Measurements from ENCODE around the gene AAMDC.

AAMDC gene

DNA sequence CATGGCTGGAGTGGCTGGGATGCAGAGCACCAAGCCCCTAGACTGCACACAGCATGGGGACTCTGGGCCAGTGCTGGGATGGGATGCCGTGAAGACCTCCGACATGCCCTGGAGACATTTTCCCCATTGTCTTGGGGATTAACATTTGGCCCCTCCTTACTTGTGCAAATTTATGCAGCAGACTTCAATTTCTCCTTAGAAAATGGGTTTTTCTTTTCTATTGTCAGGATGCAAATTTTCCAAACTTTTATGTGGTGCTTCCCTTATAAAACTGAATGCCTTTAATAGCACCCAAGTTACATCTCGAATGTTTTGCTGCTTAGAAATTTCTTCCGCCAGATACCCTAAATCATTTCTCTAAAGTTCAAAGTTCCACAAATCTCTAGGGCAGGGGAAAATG, 29.6 kb upstream of the AAMDC start:
- H3K27ac ChIP-seq (ENCODE audit: low read depth, low read length) = no peak overlapping the region
- no peaks in the 10 kb centered on the region for H3K4me1 ChIP-seq (ENCODE audit: control insufficient read depth, insufficient read depth, low read length, unreplicated experiment)
- no peak overlapping the region for H2AFZ ChIP-seq (ENCODE audit: low read length, unreplicated experiment)
- peaks cover 91% of the 10 kb centered on the region for H3K79me2 ChIP-seq (ENCODE audit: control insufficient read depth, insufficient read depth, low read length, unreplicated experiment)
- H3K36me3 ChIP-seq (ENCODE audit: insufficient read depth, low read length) = peaks cover 10% of the 10 kb centered on the region; the same call in 1 of the 2 replicates
- H3K4me3 ChIP-seq (ENCODE audit: low read depth, low read length) = no peak overlapping the region
- H3K27me3 ChIP-seq (ENCODE audit: insufficient read depth, low read length) = no peaks in the 10 kb centered on the region

GRCh38 chr11:77793972-77794371, 27.0 kb upstream of the AAMDC start:
- Histone ChIP-seq H3K36me3 (ENCODE audit: insufficient read depth, low read length) (peaks cover 10% of the 10 kb centered on the region; the same call in 1 of the 2 replicates), H3K27ac (ENCODE audit: low read depth, low read length) (no peak overlapping the region)

GRCh38 chr11:77799338-77799737, 21.6 kb upstream of the AAMDC start:
- H3K27ac ChIP-seq (ENCODE audit: low read depth, low read length) = no peak overlapping the region
- no peaks in the 10 kb centered on the region for H3K4me1 ChIP-seq (ENCODE audit: control insufficient read depth, insufficient read depth, low read length, unreplicated experiment)
- peaks cover 80% of the 10 kb centered on the region for H3K79me2 ChIP-seq (ENCODE audit: control insufficient read depth, insufficient read depth, low read length, unreplicated experiment)
- H3K27me3 ChIP-seq (ENCODE audit: insufficient read depth, low read length) = no peaks in the 10 kb centered on the region
- H2AFZ ChIP-seq (ENCODE audit: low read length, unreplicated experiment) = no peak overlapping the region
- no peaks in the 10 kb centered on the region for H3K36me3 ChIP-seq (ENCODE audit: insufficient read depth, low read length)
- no peak overlapping the region for H3K4me3 ChIP-seq (ENCODE audit: low read depth, low read length)

More at GRCh38 chr11:77793972-77794371, 27.0 kb upstream of the AAMDC start:
- H3K27me3 ChIP-seq (ENCODE audit: insufficient read depth, low read length) = no peaks in the 10 kb centered on the region
- H3K4me3 ChIP-seq (ENCODE audit: low read depth, low read length) = no peak overlapping the region
- no peak overlapping the region for H2AFZ ChIP-seq (ENCODE audit: low read length, unreplicated experiment)
- peaks cover 94% of the 10 kb centered on the region for H3K79me2 ChIP-seq (ENCODE audit: control insufficient read depth, insufficient read depth, low read length, unreplicated experiment)
- no peaks in the 10 kb centered on the region for H3K4me1 ChIP-seq (ENCODE audit: control insufficient read depth, insufficient read depth, low read length, unreplicated experiment)

DNA sequence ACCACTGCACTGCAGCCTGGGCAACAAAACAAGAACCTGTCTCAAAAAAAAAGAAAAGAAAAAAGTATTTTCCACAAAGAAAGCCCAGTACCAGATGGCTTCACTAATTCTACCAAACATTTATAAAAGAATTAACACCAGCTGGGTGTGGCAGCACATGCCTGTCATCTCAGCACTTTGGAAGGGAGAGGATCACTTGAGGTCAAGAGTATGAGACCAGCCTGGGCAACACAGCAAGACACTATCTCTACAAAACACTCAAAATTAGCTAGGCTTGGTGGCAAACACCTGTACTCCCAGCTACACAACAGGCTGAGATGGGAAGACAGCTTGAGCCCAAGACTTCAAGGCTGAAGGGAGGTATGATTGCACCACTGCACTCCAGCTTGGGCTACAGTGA, 20.5 kb upstream of the AAMDC start:
- H3K4me1 ChIP-seq (ENCODE audit: control insufficient read depth, insufficient read depth, low read length, unreplicated experiment) = no peaks in the 10 kb centered on the region
- no peak overlapping the region for H2AFZ ChIP-seq (ENCODE audit: low read length, unreplicated experiment)
- no peaks in the 10 kb centered on the region for H3K36me3 ChIP-seq (ENCODE audit: insufficient read depth, low read length)
- peaks cover 81% of the 10 kb centered on the region for H3K79me2 ChIP-seq (ENCODE audit: control insufficient read depth, insufficient read depth, low read length, unreplicated experiment)
- H3K27ac ChIP-seq (ENCODE audit: low read depth, low read length) = no peak overlapping the region
- no peaks in the 10 kb centered on the region for H3K27me3 ChIP-seq (ENCODE audit: insufficient read depth, low read length)
- no peak overlapping the region for H3K4me3 ChIP-seq (ENCODE audit: low read depth, low read length)

GRCh38 chr11:77801477-77801876, 19.5 kb upstream of the AAMDC start:
- Histone ChIP-seq H3K27me3 (ENCODE audit: insufficient read depth, low read length) (no peaks in the 10 kb centered on the region), H3K36me3 (ENCODE audit: insufficient read depth, low read length) (no peaks in the 10 kb centered on the region), H3K27ac (ENCODE audit: low read depth, low read length) (no peak overlapping the region)

GRCh38 chr11:77806415-77806814, 14.5 kb upstream of the AAMDC start:
- Histone ChIP-seq H3K27ac (ENCODE audit: low read depth, low read length) (no peak overlapping the region), H3K36me3 (ENCODE audit: insufficient read depth, low read length) (no peaks in the 10 kb centered on the region; the same call in 1 of the 2 replicates), H3K4me3 (ENCODE audit: low read depth, low read length) (no peak overlapping the region), H3K4me1 (ENCODE audit: control insufficient read depth, insufficient read depth, low read length, unreplicated experiment) (no peaks in the 10 kb centered on the region), H3K27me3 (ENCODE audit: insufficient read depth, low read length) (no peaks in the 10 kb centered on the region), H2AFZ (ENCODE audit: low read length, unreplicated experiment) (no peak overlapping the region), H3K79me2 (ENCODE audit: control insufficient read depth, insufficient read depth, low read length, unreplicated experiment) (peaks cover 85% of the 10 kb centered on the region)

More at GRCh38 chr11:77801477-77801876, 19.5 kb upstream of the AAMDC start:
- H3K4me1 ChIP-seq (ENCODE audit: control insufficient read depth, insufficient read depth, low read length, unreplicated experiment) = no peaks in the 10 kb centered on the region
- H2AFZ ChIP-seq (ENCODE audit: low read length, unreplicated experiment) = no peak overlapping the region
- no peak overlapping the region for H3K4me3 ChIP-seq (ENCODE audit: low read depth, low read length)
- peaks cover 83% of the 10 kb centered on the region for H3K79me2 ChIP-seq (ENCODE audit: control insufficient read depth, insufficient read depth, low read length, unreplicated experiment)

- no peaks in the 10 kb centered on the region for H3K27me3 ChIP-seq (ENCODE audit: insufficient read depth, low read length)
- no peak overlapping the region for H3K27ac ChIP-seq (ENCODE audit: low read depth, low read length)
- no peak overlapping the region for H3K4me3 ChIP-seq (ENCODE audit: low read depth, low read length)
- H3K4me1 ChIP-seq (ENCODE audit: control insufficient read depth, insufficient read depth, low read length, unreplicated experiment) = no peaks in the 10 kb centered on the region
- H2AFZ ChIP-seq (ENCODE audit: low read length, unreplicated experiment) = no peak overlapping the region
- peaks cover 87% of the 10 kb centered on the region for H3K79me2 ChIP-seq (ENCODE audit: control insufficient read depth, insufficient read depth, low read length, unreplicated experiment)
- H3K36me3 ChIP-seq (ENCODE audit: insufficient read depth, low read length) = no peaks in the 10 kb centered on the region; the same call in 1 of the 2 replicates
These were observed 14.0 kb upstream of the AAMDC start for GRCh38 chr11:77806993-77807392.

- no peaks in the 10 kb centered on the region for H3K27me3 ChIP-seq (ENCODE audit: insufficient read depth, low read length)
- H3K27ac ChIP-seq (ENCODE audit: low read depth, low read length) = no peak overlapping the region
These were observed 7.7 kb upstream of the AAMDC start for GRCh38 chr11:77813256-77813655.

GRCh38 chr11:77814848-77815247, 6.1 kb upstream of the AAMDC start:
- Histone ChIP-seq H2AFZ (ENCODE audit: low read length, unreplicated experiment) (no peak overlapping the region), H3K79me2 (ENCODE audit: control insufficient read depth, insufficient read depth, low read length, unreplicated experiment) (peaks cover 95% of the 10 kb centered on the region), H3K27ac (ENCODE audit: low read depth, low read length) (no peak overlapping the region), H3K36me3 (ENCODE audit: insufficient read depth, low read length) (peaks cover 4% of the 10 kb centered on the region; the same call in 1 of the 2 replicates), H3K27me3 (ENCODE audit: insufficient read depth, low read length) (no peaks in the 10 kb centered on the region), H3K4me3 (ENCODE audit: low read depth, low read length) (no peak overlapping the region), H3K4me1 (ENCODE audit: control insufficient read depth, insufficient read depth, low read length, unreplicated experiment) (peaks cover 15% of the 10 kb centered on the region)

More at GRCh38 chr11:77813256-77813655, 7.7 kb upstream of the AAMDC start:
- Histone ChIP-seq H2AFZ (ENCODE audit: low read length, unreplicated experiment) (no peak overlapping the region), H3K36me3 (ENCODE audit: insufficient read depth, low read length) (peaks cover 4% of the 10 kb centered on the region; the same call in 1 of the 2 replicates), H3K4me3 (ENCODE audit: low read depth, low read length) (no peak overlapping the region), H3K4me1 (ENCODE audit: control insufficient read depth, insufficient read depth, low read length, unreplicated experiment) (peaks cover 9% of the 10 kb centered on the region), H3K79me2 (ENCODE audit: control insufficient read depth, insufficient read depth, low read length, unreplicated experiment) (peaks cover 93% of the 10 kb centered on the region)

DNA sequence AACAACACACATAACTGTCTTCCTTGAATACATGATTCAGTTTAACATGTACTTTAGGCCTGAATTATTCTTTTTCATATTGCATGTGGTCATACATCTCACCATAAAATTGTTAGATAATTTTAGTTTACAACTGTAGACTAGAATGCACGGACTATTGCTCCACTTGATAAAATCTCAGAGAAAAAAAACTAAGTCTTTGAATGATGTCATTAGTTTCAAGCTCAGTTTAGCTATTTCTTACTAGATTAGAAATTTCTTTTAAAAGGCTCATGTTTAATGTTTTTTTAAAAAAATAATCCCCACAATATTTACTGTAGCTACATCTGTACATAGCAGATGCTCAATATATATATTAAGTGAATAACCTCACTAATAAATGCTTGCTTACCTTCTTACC, 5.5 kb upstream of the AAMDC start:
- Histone ChIP-seq H3K36me3 (ENCODE audit: insufficient read depth, low read length) (peaks cover 4% of the 10 kb centered on the region; the same call in 1 of the 2 replicates), H3K27ac (ENCODE audit: low read depth, low read length) (no peak overlapping the region), H3K79me2 (ENCODE audit: control insufficient read depth, insufficient read depth, low read length, unreplicated experiment) (peaks cover 95% of the 10 kb centered on the region), H3K4me1 (ENCODE audit: control insufficient read depth, insufficient read depth, low read length, unreplicated experiment) (peaks cover 15% of the 10 kb centered on the region), H2AFZ (ENCODE audit: low read length, unreplicated experiment) (no peak overlapping the region), H3K4me3 (ENCODE audit: low read depth, low read length) (no peak overlapping the region), H3K27me3 (ENCODE audit: insufficient read depth, low read length) (no peaks in the 10 kb centered on the region)

- peaks cover 68% of the 10 kb centered on the region for H3K79me2 ChIP-seq (ENCODE audit: control insufficient read depth, insufficient read depth, low read length, unreplicated experiment)
- no peaks in the 10 kb centered on the region for H3K27me3 ChIP-seq (ENCODE audit: insufficient read depth, low read length)
- H2AFZ ChIP-seq (ENCODE audit: low read length, unreplicated experiment) = peak overlapping the region; percentile 73
These were observed 1.5 kb upstream of the AAMDC start for GRCh38 chr11:77819411-77819920.

More at GRCh38 chr11:77819411-77819920, 1.5 kb upstream of the AAMDC start:
- H3K27ac ChIP-seq (ENCODE audit: low read depth, low read length) = peak overlapping the region; percentile 57
- H3K4me3 ChIP-seq (ENCODE audit: low read depth, low read length) = peak overlapping the region; percentile 92
- peaks cover 26% of the 10 kb centered on the region for H3K4me1 ChIP-seq (ENCODE audit: control insufficient read depth, insufficient read depth, low read length, unreplicated experiment)
- H3K36me3 ChIP-seq (ENCODE audit: insufficient read depth, low read length) = 0 out of 2 replicates have a peak, but pooled peaks cover 4% of the 10 kb centered on the region
